Measurements from ENCODE around the gene GPR161. TPM values are rescaled to one million over a fixed set of nuclear protein-coding genes. Genes with fewer than 3 reads are reported as not detected.

GPR161 gene
- total RNA-seq, 4 donors from 2014 or later, result 17.4 to 36.9 (median 20.1) TPM

- Histone ChIP-seq H3K27ac (peak overlapping the region in 1 of 4 donors; percentile 26), H3K4me3 (no peak overlapping the region), H3K36me3 (no peaks in the 10 kb centered on the region), H3K27me3 (no peaks in the 10 kb centered on the region), H3K9me3 (no peaks in the 10 kb centered on the region), H3K4me1 (no peaks in the 10 kb centered on the region)
- 29 to 42% methylated on average over 2 of the region's 2 CpGs for WGBS, 2 donors (ENCODE audit: low coverage in 1 of 2)
- no peak for TF ChIP-seq EP300 (IDR thresholded peaks at IDR 0.05)
- no peak for ATAC-seq
Measured at GRCh38 chr1:168167806-168168205, 31.1 kb upstream of the GPR161 start.

GRCh38 chr1:168164771-168165170 lies 28.0 kb upstream of the GPR161 start:
- Histone ChIP-seq H3K27ac (no peak overlapping the region), H3K27me3 (no peaks in the 10 kb centered on the region), H3K36me3 (no peaks in the 10 kb centered on the region), H3K4me3 (no peak overlapping the region), H3K9me3 (peaks cover 0 to 10% (median 3%) of the 10 kb centered on the region in 3 donors), H3K4me1 (no peaks in the 10 kb centered on the region)
- ATAC-seq, result no peak
- 77 to 91% methylated on average over 3 of the region's 3 CpGs for WGBS, 2 donors (ENCODE audit: low coverage in 1 of 2)
- TF ChIP-seq POLR2A (IDR thresholded peaks at IDR 0.05), result no peak
- no peak for TF ChIP-seq CTCF (IDR thresholded peaks at IDR 0.05)
- TF ChIP-seq EP300 (IDR thresholded peaks at IDR 0.05), result no peak
- TF ChIP-seq POLR2AphosphoS5 (IDR thresholded peaks at IDR 0.05), result no peak

GRCh38 chr1:168163670-168164069 lies 26.9 kb upstream of the GPR161 start:
- Histone ChIP-seq H3K9me3 (peaks cover 0 to 14% (median 3%) of the 10 kb centered on the region in 3 donors), H3K4me1 (no peaks in the 10 kb centered on the region), H3K4me3 (no peak overlapping the region), H3K27me3 (no peaks in the 10 kb centered on the region), H3K36me3 (no peaks in the 10 kb centered on the region), H3K27ac (no peak overlapping the region)
- ATAC-seq, result no peak
- TF ChIP-seq POLR2A (IDR thresholded peaks at IDR 0.05), result no peak
- no peak for TF ChIP-seq POLR2AphosphoS5 (IDR thresholded peaks at IDR 0.05)
- no peak for TF ChIP-seq EP300 (IDR thresholded peaks at IDR 0.05)
- no peak for TF ChIP-seq CTCF (IDR thresholded peaks at IDR 0.05)
- WGBS, 2 donors (ENCODE audit: low coverage in 1 of 2), result 67 to 80% methylated on average over 2 to 3 of the region's 3 CpGs

- 40% methylated on average over 1 of the region's 2 CpGs; no CpG with 5 or more reads in 1 of the 2 donors for WGBS, 2 donors (ENCODE audit: low coverage in 1 of 2)
- TF ChIP-seq CTCF (IDR thresholded peaks at IDR 0.05) (no peak), EP300 (IDR thresholded peaks at IDR 0.05) (no peak), POLR2A (IDR thresholded peaks at IDR 0.05) (no peak), POLR2AphosphoS5 (IDR thresholded peaks at IDR 0.05) (no peak)
- ATAC-seq, result no peak
Measured at GRCh38 chr1:168161459-168161858, 24.7 kb upstream of the GPR161 start.

GRCh38 chr1:168159979-168160378 lies 23.2 kb upstream of the GPR161 start:
- Histone ChIP-seq H3K9me3 (peaks cover 3 to 24% (median 3%) of the 10 kb centered on the region in 3 donors), H3K4me1 (no peaks in the 10 kb centered on the region), H3K27me3 (no peaks in the 10 kb centered on the region), H3K36me3 (no peaks in the 10 kb centered on the region), H3K27ac (no peak overlapping the region), H3K4me3 (no peak overlapping the region)
- ATAC-seq, result no peak
- 92 to 100% methylated on average over 1 of the region's 1 CpG for WGBS, 2 donors (ENCODE audit: low coverage in 1 of 2)
- no peak for TF ChIP-seq POLR2AphosphoS5 (IDR thresholded peaks at IDR 0.05)
- no peak for TF ChIP-seq CTCF (IDR thresholded peaks at IDR 0.05)
- TF ChIP-seq EP300 (IDR thresholded peaks at IDR 0.05), result no peak
- TF ChIP-seq POLR2A (IDR thresholded peaks at IDR 0.05), result no peak

More at GRCh38 chr1:168161459-168161858, 24.7 kb upstream of the GPR161 start:
- H3K27ac ChIP-seq, result no peak overlapping the region
- peaks cover 3 to 24% (median 3%) of the 10 kb centered on the region in 3 donors for H3K9me3 ChIP-seq
- H3K4me3 ChIP-seq, result no peak overlapping the region
- H3K27me3 ChIP-seq, result no peaks in the 10 kb centered on the region
- no peaks in the 10 kb centered on the region for H3K36me3 ChIP-seq
- no peaks in the 10 kb centered on the region for H3K4me1 ChIP-seq

All from gastroesophageal sphincter (tissue), 4 donors.